Bone marrow (tissue), 2 donors: ENCODE measurements around the gene LRMDA.

Experiments
- DNase-seq, 2 donors: peaks; one replicate each; lab custom pipeline; 2025; lab: John Stamatoyannopoulos, UW

LRMDA gene

DNA sequence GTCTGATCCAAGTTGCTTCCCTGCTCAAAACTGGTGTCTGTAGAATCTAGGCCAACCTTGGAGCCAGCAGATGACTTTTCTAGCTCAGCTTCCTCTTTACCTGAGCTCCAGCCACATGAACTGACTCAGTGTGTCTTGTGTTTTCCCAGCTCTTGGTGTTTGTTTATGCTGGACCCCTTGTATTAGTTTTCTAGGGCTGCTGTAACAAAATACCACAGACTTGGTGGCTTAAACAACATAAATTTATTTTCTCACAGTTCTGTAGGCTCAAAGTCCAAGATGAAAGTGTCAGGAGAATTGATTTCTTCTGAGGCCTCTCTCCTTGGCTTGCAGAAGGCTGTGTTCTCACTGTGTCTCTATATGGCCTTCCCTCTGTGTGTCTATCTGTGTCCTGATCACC, 45.1 kb downstream of the LRMDA start:
- DNase-seq, result no peak

DNA sequence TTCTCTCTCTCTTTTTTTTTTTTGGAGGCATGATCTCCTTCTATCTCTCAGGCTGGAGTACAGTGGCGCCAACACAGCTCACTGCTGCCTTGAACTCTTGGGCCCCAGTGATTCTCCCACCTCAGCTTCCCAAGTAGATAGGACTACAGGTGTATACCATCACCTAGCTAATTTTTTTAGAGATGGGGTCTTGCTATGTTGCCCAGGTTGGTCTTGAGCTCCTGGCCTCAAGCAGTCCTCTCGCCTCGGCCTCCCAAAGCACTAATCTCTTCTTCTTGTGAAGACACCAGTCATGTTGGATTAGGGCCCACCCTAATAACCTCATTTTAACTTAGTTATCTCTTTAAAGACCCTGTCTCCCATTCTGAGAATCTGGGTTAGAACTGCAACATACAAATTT, 45.6 kb downstream of the LRMDA start:
- DNase-seq, result no peak

DNA sequence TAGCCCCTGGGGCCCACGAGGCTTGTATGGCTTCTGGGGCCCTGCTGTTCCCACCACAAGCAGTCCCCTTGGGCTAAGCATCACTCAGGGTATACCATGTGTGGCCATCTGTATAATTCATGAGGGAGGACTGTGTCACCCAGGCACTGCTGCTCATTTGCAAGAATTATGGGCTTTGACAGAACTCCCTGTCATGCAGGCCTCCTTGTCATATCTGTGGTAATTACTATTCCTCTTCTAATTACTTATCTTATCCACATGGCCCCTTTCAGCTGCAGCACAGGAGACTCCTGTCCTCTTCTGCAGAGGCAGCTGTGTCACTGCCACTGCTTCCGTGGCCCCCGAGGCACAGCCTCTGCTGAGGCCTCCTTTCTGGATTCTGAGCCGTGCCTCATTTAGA, 46.3 kb downstream of the LRMDA start:
- DNase-seq, result no peak

DNA sequence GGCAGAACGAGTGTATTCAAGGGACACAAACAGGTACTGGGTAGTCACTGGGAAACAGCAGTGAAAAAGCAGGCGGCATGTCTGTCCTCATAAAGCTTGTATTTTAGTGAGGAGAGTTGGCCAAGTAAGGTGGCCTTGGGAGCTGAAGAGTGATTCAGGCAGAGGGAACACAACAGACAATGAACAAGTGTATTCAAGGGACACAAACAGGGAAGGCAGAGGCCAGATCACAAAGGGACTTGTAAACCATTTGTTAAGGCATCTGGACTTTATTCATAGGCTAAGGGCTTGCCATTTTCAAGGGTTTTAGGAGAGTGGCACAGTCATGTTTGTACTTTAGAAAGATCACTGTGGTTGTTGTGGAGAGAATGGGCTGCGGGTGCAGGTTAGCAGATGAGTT, 49.0 kb downstream of the LRMDA start:
- no peak for DNase-seq

DNA sequence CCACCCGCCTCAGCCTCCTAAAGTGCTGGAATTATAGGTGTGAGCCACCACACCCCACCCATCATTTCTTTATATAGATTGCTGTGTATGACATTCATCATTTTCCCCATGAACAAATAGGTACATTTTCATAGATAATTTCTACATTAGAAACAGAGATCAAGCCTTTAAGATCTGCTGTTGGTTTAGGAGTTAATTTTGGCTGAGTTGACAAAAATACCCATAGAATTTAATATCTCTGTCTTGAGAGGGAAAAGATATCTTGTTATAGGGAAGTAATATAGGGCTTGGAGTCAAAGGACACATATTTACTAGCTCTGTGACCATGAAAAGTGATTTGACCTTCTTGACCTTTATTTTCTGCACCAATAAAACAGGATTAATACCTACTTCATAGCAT, 51.8 kb downstream of the LRMDA start:
- DNase-seq, result no peak

DNA sequence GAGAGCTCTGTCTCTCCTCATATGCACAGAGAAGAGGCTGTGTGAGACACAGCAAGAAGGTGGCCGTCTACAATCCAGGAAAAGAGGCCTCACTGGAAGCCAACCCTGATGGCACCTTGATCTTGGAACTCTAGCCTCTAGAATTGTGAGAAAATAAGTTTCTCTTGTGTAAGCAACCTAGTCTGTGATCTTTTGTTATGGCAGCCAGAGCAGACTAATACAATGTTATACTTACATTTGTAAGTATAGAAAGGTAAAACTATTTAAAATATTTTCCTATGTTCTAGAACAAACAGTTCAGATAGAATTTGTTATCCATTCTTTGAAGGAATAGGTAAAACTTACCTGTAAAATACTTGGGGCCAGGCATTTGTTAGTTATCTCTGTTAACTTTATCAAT, 53.3 kb downstream of the LRMDA start:
- DNase-seq, result no peak

DNA sequence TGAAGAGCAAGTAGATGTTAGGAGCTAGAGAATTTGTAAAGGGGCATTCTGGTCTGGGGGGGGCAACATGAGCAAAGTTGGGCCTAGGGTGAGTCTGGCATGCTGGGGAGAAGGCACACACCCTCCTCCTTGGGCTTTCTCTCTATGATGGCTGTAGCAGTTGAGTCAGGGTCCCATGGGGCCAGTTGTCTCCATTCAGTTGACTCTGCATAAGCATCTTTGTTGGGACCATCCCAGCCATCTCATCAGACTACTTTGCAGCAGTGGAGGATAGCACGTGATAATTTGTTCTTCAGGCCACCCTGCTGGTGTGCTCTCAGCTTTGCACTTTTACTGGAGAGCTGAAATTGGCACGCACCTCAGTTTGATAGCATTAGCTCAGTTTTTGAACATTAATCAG, 55.2 kb downstream of the LRMDA start:
- no peak for DNase-seq

DNA sequence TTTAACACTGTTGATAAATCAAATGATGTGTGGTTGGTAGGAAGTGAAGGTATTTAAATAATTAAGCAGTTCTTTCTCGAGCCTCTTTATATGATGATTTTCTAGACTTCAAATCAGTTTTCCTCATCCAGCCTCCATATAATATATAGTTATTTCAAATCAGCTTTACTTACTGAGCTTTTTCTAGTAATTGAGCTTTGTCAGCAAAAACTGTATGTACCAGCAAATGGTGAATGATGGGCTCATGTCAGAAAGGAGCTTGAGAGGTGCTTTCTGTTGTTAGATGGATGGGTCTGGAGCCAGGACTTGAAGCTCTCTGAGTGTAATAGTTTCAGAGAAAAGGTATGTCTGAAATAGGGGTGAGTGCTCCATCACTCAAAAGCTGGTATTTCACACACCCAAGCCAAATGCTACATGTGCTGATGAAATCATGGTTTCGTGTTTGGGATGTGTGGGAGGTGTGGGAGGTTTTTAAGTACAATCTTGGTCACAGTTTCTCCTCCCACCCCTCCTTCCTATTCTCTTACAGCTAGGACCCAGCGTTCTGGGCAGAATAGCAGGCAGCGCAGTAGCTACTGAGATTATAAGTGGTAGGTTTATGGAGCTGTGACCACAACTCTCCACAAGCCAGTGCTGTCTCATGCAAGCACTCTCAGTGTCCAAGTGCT, 55.8 kb downstream of the LRMDA start:
- DNase-seq, result no peak

DNA sequence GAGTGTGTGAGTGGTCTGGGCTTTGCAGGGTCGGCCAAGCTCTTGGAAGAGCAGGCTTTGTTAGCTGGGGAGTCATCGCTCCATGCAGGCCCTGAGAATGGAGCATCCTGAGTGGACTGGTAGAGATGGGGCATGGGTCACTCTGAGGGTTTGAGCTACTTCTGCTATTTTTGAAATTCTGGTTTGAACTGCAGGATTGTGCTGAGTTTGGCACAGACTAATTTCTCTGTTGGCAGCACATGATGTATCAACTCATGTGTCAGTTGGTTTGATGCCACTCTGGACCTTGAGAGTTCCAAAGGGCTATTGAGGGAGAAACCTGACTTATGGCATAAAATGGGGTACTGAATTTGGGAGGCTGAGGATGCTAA, 56.3 kb downstream of the LRMDA start:
- DNase-seq, result no peak

DNA sequence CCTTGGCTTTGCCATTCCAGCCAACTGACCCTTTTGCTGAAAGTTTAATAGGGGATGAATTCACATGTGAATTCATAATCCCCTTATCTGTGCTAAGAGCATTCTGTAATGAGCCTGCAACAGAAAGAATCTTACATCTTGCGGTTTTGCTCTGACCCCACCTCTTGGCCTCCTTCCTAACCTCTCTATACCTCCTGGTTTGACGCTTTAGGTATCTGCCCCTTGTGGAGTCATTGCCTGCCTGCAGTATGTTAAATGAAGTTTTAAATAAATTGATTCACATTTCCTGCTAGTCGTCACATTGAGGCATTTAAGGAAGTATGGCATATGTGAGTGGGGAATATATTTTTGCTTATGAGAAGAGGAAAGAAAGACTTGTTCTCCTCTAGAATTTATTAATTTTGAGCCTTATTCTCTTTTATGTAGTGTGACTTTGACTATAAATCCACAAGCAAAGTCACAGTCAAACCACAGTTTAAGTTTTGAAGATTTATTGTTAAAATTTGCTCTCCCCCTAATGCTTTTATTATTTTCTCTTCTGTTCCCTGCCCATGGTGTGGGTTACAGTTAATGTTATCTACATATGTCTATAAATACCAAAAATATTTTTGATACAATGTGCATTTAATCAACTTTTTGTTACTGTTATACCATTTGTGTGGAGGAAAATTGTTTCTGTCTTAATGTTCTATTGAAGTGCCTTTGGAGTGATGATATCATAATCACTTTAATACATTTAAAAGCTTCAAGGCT, 60.9 kb downstream of the LRMDA start:
- no peak for DNase-seq

DNA sequence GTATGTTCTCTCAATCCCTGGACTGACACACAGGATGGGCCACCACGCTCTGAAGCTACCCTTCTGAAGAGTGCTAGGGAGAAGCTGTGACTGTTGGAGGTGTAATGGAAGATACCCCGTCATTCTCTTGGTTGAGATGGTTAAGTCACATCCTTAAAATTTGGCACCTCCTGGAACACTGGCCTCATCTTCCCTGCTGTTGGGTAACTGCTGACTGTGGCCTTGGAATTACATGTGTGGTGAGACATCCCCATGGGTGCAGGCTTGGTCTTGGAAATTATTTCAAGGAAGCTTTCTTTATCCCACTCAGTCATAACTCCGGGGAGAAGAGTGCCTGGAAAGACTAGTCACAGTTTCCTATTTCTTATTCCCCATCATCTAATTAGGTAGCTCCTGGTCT, 62.0 kb downstream of the LRMDA start:
- no peak for DNase-seq

DNA sequence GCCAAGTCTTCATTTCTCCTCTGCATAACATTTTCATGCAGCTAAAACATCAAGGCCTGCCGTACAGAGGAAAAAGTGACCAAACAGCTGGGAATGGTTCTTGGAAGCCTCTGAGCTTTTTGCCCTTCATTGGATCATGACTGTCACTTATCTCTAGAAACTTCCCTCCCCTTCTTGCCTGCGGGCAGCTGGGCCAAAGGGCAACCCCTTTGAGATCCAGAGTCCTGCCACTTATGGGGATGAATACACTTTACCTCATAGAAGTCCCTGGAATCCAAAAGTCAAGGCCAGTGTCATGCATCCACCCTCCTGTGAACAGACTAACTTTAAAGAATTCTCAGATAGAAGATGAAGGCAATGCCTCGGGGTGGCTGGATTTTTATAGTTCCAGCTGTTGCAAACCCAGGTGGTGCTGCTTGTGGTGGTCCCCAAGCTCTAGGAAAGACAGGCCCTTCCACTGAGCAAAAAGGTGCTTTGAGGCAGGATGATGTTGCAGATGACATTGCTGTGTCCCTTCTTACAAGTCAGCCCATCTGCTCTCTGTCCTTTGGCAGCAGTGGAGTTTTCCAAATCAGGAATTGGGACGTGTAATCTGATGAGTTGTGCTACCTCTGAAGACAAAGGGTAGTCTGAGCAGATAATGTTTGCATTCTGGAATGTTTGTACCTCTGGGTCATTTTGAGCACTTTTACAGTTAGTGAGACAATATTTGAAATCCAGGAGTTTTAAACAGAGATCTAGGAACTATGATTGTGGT, 64.2 kb downstream of the LRMDA start:
- no peak for DNase-seq

DNA sequence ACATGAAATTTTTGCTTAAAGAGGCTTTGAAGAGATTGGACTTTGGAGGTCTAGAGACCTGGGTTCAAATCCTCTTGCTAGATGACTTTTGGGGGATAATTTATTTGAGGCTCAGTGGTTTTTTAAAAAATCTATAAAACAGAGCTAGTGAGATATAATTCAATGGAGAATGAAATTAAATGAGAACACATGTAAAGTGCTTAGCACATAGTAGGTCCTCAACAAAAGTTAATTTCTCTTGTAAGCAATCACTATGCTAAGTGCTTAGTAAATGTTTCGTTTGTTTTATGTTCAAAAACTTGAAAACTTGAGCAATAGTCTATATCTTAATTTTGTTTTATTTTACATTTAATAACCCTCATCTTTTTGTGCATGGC, 64.8 kb downstream of the LRMDA start:
- DNase-seq, result no peak

DNA sequence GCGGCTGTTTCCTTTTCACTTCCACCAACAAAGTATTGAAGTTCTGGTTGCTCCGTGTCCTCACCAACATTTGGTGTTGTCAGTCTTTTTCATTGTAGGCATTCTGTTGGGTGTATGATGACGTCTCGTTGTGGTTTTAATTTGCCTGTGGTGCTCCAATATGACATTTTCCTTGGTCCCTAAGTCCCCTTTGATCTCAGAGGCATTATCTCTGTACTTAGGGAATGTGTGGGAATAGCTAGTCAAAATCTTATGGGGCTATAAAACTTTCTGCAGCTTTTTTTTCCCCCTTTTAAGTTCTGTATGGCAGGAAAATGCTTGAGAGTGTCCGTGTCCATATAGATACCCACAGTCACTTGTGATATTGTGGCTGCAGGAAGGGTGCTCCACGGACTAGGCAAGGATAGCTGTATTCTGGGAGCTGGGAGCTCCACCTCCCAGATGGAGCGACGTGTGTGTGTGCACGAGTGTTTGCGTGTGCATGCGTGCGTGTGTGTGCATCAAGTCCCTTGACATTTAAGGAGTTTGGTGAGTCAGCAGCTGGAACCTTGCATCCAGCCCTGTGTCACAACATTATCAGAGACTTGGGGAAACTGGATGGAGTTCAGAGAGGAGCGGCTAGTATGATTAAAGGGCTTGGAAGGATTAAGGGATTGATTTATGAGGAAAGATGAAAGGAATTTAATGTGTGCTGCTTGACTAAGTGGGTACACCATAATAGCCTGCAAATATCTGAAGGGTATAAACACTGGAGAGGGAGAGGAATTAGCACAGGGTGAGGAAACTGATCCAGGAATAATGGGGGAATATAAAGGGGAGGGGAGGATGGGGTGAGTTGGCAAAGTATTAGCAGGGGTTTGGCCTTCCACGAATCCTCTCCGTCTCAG, 66.8 kb downstream of the LRMDA start:
- no peak for DNase-seq

DNA sequence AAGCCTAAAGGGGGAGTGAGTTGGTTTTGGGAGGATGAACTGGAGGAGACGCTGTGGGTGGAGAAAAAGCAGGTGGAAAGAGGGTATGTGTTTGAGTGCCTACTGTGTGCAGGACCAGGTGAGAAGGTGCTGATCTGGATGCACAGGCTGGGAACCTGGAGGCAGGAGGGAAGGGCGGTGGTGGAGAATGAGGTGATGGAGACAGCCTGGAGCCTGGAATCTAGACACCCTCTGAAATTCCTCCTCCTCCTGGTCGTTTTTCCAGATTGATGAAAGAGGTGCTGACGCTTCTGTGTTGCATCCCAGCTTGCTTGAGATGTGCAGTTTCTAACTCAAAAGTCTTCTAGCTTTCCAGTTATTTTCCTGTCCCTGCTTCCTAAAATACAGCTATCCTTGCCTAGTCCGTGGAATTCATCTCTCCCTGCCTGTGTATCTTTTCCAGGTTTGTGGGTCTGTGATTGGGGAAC, 67.5 kb downstream of the LRMDA start:
- DNase-seq, result no peak

DNA sequence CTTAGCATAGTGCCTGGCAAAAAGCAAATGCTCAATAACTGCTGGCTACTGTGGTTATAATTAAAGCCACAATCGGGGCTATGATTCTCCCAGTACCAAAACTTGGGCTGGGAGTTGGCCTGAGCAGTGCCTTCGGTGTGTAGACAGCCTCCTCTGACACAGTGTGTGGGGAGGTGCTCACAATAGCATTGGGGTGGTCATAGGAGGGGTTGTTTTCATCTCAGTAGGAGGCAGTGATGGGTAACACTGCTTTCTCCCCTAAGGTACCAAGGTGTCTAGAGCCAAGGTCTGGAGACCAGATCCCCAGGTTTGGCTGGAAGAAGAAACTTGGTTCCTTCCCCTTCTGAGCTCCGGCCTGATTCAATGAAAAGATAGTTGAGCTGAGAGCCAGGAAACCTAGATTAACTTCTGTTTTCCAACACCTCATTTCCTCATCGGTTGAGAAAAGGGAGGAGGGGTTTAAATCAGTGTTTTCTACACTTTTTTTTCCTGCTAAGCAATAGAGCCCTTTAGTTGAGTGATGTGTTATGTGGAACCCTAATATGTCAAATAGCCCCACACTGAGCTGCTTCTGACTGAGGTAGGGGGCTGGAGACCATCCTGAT, 68.2 kb downstream of the LRMDA start:
- DNase-seq, result no peak

DNA sequence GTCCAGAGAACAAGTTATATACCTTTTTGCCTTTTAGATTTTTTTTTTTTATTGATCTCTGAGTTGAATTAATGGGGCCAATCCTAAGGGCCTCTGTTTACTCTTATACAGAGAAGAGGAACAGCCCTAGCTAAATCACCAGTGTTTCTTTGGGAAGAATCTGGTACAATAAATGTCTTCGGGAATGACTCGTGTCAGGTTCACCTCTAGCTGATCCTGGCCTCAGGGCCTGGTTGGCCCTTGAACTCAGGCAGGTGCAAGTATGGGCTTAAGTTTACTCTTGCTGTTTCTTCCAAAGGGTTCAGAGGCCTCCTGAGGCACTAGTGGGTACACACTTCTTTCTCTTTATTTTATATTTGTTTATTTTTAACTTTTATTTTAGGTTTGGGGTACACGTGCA, 71.0 kb downstream of the LRMDA start:
- no peak for DNase-seq

DNA sequence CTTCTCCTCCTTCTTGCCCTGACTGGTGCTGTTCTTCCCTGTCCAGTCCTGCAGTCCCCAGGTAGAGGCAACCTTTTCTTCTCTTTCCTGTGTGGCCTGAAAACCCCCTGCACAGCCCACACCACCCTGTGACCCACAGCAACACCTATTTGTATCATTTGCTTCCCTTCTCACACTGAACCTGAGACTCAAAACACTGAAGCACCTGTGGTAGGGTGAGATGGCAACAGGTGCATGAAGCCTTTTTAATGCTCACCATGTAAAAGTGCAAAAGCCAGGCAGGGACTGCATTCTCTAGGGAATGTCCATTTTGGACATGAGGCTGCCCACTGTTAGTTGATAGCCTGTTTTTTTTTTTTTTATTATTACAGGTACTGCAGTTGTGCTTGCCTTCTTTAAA, 71.4 kb downstream of the LRMDA start:
- DNase-seq, result no peak

DNA sequence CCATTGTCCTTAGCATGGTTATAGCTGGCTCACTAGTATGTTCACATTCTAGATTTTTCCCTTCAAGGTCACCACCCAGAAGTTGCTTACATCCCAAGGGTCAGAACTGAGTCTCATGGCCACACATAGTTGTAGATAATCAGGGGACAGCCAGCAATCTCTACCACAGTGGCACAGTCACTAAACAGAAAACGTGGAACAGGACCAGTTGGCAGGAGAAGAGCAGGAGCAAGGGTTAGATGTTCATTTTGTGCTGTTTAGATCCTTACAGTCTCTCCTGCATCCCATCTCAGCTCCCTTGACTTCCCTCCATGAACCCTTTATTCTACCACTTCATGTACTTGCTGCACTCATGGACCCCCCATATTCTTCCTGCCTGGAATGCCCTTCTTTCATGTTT, 73.9 kb downstream of the LRMDA start:
- DNase-seq, result no peak

DNA sequence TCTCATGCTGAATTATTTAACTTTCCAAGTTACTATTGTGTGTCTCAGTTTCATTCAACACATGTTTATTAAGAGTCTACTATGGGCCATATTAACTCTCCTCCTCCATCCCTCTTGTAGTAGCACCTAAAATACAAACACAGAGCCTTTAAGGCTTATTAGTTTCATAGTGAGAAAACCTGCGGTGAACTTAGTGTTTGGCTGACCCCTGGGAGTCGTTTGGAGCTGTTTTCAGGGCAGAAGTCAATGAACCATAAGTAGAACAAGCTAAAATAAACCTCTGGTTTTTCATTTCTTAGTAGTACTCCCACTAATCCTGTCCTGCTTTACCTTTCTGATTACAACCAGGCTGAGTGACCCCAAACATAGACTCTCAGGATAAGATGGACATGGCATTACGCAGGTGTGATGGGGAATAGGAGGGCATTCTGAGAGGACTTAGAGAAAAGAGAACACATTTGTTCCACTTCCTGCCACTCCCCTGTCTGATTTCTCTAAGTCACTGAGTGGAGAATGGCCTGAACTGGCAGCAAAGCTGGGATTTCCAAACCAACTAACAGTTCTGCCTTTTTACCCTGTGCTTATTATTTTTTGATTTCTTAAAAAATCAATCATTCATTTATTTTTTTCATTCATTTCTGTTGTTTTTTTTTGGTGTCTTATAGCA, 74.5 kb downstream of the LRMDA start:
- no peak for DNase-seq

DNA sequence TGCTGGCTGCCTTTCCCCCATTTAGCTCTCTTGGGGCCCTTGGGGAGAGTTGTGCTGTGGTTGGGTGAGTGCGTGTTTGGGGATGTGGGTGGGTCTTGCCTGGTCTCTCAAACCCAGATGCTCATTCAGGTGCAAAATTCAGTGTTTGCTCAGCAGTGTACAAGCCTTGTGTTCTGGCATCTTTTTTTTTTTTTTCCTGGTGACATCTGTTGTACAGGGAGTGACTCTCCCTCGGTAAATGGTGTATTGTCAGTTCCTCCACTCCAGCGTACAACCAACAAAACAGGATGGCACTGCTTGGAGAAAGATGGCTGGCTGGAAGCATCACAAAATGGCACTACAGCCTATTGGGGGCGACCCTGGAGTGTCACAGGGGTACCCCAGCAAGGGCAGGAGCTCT, 75.5 kb downstream of the LRMDA start:
- no peak for DNase-seq
